Osteoblast (primary cell): Measurements from ENCODE around the gene SPIB. TPM values are rescaled to one million over a fixed set of nuclear protein-coding genes. Genes with fewer than 3 reads are reported as not detected.

Experiments used
- DNase-seq: peaks from one replicate; pipeline ENCODE4 v3.0.0; 2011; ENCODE audit warnings: low spot score, mixed read lengths; ENCODE audit not compliant: insufficient read length; ENCODE audit errors: missing footprints
- H2AFZ ChIP-seq: 2 replicates; pipeline ENCODE4 v1.6.0; 2011; ENCODE audit warnings: mild to moderate bottlenecking, low read length
- H3K27ac ChIP-seq: 2 replicates; pipeline ENCODE4 v1.5.1; 2011; ENCODE audit warnings: mild to moderate bottlenecking, low read depth, low read length, moderate library complexity
- H3K27me3 ChIP-seq: 2 replicates; pipeline ENCODE4 v1.6.0; 2012; ENCODE audit warnings: mild to moderate bottlenecking, control low read depth, inconsistent platforms, low read length, moderate library complexity; ENCODE audit not compliant: insufficient read depth
- H3K36me3 ChIP-seq: 2 replicates; pipeline ENCODE4 v1.5.1; 2011; ENCODE audit warnings: mild to moderate bottlenecking, low read length, control low read depth, moderate library complexity; ENCODE audit not compliant: insufficient read depth
- H3K4me1 ChIP-seq: 2 replicates; pipeline ENCODE4 v1.5.1; 2011; ENCODE audit warnings: mild to moderate bottlenecking, low read length, control low read depth, moderate library complexity; ENCODE audit not compliant: insufficient read depth
- H3K4me2 ChIP-seq: 2 replicates; pipeline ENCODE4 v1.6.0; 2011; ENCODE audit warnings: mild to moderate bottlenecking, low read length; ENCODE audit not compliant: insufficient read depth
- H3K4me3 ChIP-seq: fragments of 200-600 bp; sonication (generic); 3 replicates; pipeline ENCODE4 v1.5.1; 2012; ENCODE audit warnings: mild to moderate bottlenecking, low read length, inconsistent platforms; ENCODE audit not compliant: insufficient read depth
- H3K79me2 ChIP-seq: 2 replicates; pipeline ENCODE4 v1.6.0; 2012; ENCODE audit warnings: mild to moderate bottlenecking, low read length, control low read depth, inconsistent platforms; ENCODE audit not compliant: insufficient read depth
- H3K9me3 ChIP-seq: 2 replicates; pipeline ENCODE4 v1.5.1; 2011; ENCODE audit warnings: low read depth, low read length, control low read depth
- H4K20me1 ChIP-seq: 2 replicates; pipeline ENCODE4 v1.6.0; 2012; ENCODE audit warnings: mild to moderate bottlenecking, low read length, control low read depth; ENCODE audit not compliant: insufficient read depth
- total RNA-seq: library from RNA; depleted of rRNA; stranded (reverse); fragments of >200 nt; gene quantifications from 2 replicates; pipeline ENCODE4 v1.2.3, GENCODE V29; 2012
- TF ChIP-seq, protein P1 (sequence below): IDR thresholded peaks from 2 replicates; pipeline ENCODE4 v1.5.1; 2011; ENCODE audit warnings: mild to moderate bottlenecking, low read depth, low read length, moderate library complexity; ENCODE audit errors: extremely low read depth

SPIB gene
- total RNA-seq, 1 donor: 0.36 TPM

DNA sequence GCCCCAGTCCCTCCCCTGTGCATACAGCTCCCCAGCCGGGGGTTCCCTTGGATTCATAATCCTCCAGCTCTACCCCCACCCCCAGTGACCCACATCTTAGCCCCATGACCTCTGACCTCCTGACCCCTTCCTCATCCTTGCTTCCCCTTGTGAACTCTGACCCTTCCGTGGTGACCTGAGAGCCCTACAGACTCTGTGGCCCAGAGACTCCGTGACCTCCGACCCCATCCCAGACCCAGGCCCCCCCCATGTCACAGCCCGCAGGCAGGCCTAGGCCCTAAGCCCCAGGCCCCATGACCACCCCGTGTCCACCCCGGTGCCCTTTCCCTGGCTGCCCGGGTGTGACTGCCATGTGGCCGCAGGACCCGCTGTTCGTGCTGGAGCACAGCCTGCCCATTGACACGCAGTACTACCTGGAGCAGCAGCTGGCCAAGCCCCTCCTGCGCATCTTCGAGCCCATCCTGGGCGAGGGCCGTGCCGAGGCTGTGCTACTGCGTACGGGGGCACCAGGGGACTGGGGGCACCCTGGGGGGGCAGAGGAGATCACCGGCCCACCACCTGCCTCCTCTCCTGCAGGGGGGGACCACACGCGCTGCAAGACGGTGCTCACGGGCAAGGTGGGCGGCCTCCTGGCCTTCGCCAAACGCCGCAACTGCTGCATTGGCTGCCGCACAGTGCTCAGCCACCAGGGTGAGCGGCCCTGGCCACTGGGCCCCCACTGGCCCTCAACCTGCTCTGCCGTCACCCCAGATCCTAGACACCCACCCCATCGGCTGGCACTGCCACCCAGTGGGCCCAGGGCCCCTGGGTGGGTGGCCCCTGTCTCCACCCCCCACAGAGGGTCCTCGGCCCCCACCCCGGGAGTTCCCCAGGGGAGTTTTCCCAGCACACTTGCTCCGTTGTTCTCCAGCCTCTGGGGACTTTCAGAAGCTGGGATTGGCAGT is 2.4 kb upstream of the SPIB start:
- no peak overlapping the region for H3K27ac ChIP-seq

DNA sequence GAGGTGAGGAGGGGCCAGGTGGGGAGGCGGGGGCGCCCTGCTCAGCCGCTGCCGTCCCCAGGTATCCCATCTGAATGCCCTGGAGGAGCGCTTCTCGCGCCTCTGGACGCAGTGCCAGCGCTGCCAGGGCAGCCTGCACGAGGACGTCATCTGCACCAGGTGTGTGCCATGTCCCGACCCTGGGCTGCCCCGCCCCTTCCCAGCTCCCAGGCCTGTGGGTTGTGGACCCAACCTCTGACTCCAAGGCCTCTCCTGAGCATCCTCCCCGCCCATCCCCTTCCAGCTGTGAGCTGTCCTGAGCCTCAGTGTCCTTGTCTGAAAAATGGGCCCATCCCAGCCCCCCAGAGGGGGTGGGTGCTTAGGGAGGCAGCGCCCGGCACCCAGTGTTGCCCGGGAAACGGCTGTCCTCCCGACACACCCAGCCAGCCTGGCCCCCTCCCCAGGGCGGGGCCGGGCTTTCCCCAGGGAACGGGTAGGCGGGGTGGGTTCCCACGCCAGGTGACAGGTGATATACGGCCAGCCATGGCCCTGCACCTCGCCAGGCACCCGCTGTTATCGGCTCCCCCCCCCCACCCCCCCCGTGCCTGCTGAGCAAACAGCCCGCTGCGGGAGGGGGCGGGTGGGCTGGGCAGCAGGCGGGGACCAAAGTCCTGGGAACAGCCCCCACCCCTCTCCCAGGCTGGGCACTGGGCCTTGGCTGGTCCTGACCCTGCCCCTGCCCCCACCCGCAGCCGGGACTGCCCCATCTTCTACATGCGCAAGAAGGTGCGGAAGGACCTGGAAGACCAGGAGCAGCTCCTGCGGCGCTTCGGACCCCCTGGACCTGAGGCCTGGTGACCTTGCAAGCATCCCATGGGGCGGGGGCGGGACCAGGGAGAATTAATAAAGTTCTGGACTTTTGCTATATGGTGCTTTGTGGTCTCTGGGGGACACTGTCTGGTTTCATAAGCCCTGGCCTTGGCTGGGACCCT is 1.3 kb upstream of the SPIB start:
- H3K4me2 ChIP-seq: no peak overlapping the region
- peaks cover 10% of the 10 kb centered on the region for H3K27me3 ChIP-seq
- no peak overlapping the region for H3K27ac ChIP-seq
- no peaks in the 10 kb centered on the region for H4K20me1 ChIP-seq
- no peak overlapping the region for H3K4me3 ChIP-seq
- H3K9me3 ChIP-seq: no peaks in the 10 kb centered on the region
- DNase-seq: no peak
- H3K36me3 ChIP-seq: no peaks in the 10 kb centered on the region
- no peaks in the 10 kb centered on the region for H3K79me2 ChIP-seq
- TF ChIP-seq, protein P1, sequence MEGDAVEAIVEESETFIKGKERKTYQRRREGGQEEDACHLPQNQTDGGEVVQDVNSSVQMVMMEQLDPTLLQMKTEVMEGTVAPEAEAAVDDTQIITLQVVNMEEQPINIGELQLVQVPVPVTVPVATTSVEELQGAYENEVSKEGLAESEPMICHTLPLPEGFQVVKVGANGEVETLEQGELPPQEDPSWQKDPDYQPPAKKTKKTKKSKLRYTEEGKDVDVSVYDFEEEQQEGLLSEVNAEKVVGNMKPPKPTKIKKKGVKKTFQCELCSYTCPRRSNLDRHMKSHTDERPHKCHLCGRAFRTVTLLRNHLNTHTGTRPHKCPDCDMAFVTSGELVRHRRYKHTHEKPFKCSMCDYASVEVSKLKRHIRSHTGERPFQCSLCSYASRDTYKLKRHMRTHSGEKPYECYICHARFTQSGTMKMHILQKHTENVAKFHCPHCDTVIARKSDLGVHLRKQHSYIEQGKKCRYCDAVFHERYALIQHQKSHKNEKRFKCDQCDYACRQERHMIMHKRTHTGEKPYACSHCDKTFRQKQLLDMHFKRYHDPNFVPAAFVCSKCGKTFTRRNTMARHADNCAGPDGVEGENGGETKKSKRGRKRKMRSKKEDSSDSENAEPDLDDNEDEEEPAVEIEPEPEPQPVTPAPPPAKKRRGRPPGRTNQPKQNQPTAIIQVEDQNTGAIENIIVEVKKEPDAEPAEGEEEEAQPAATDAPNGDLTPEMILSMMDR: no peak
- no peak overlapping the region for H2AFZ ChIP-seq
- no peaks in the 10 kb centered on the region for H3K4me1 ChIP-seq

More for the DNA sequence above, 2.4 kb upstream of the SPIB start:
- no peaks in the 10 kb centered on the region for H3K79me2 ChIP-seq
- H4K20me1 ChIP-seq: no peaks in the 10 kb centered on the region
- TF ChIP-seq, protein P1: no peak
- H3K9me3 ChIP-seq: no peaks in the 10 kb centered on the region
- no peak overlapping the region for H3K4me3 ChIP-seq
- no peak overlapping the region for H2AFZ ChIP-seq
- H3K27me3 ChIP-seq: peaks cover 10% of the 10 kb centered on the region
- no peaks in the 10 kb centered on the region for H3K36me3 ChIP-seq
- H3K4me1 ChIP-seq: no peaks in the 10 kb centered on the region
- DNase-seq: no peak
- no peak overlapping the region for H3K4me2 ChIP-seq

DNA sequence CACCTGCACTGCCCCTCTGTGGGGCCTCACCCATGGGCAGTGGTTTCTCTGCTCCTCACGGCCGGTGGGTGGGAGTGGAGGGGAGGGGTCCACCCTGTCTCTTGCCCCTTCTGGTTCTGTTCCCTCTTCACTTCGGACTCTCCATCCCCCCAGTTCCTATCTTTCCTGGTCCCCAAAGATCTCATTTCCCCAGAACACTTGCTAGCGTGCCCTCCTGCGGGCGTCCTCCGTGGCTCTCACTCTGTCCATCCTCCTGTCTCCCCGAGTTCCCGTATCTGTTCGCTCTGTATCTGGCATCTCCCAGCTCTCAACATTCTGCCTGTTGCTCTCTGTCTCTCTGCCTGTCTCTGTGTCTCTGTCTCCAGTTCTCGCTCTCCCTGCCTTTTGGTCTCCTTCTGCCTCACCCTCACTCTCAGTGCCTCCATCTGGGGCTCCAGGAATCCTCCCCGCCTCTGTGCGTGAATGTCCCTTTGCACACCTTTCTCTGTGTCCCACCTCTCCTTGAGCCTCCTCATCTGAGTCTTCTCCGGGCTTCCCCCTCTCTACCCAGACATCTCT is 363 bp downstream of the SPIB start:
- H3K4me2 ChIP-seq: no peak overlapping the region

More for the DNA sequence above, 363 bp downstream of the SPIB start:
- TF ChIP-seq, protein P1: no peak
- no peak for DNase-seq
- Histone ChIP-seq H3K9me3 (no peaks in the 10 kb centered on the region), H3K36me3 (no peaks in the 10 kb centered on the region), H3K79me2 (no peaks in the 10 kb centered on the region), H3K4me1 (no peaks in the 10 kb centered on the region), H2AFZ (no peak overlapping the region), H3K27me3 (peaks cover 10% of the 10 kb centered on the region), H4K20me1 (no peaks in the 10 kb centered on the region), H3K4me3 (no peak overlapping the region), H3K27ac (no peak overlapping the region)
